ENCODE measurements around the gene WIPF3.

The WIPF3 gene

DNA sequence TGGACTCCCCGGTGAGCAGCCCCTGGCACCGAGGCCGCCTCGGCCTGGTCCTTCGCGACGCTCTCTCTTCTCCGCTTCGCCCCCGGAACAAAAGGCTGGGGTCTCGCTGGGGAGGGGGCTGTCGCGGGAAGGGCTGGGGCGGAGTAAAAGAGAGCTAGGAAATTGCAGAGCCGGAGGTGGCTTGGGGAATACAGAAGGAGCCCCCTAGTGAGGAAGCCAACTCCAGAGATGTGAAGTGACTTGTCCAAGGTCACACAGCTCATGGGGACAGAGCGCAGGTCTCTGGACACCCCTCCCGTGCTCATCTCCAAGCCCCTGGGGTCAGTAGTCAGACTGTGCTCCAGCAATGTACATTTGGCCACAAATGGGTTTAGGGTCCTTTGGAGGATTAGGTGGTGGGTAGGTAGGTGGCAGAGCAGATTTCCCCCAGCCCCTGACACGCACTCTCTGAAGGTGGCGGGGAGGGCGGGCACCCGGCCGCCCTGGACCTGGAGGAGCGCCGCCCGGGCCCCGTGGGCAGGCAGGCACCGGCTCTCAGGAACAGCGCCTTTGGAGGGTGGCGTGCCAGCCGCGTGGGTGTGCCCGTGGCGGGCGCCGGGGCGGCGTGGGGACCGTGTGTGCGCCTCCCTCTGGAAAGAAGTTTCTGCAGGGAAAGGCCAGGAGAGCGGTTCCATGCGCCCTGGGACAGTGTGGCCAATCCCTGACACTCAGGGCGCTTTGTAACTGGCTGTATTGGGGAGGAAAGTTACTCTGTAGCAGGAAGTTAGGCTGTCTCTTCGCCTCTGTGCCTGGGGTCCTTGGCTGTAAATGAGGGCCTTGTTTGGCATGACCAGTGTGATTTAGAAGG lies 910 bp downstream of the WIPF3 start:
- peak overlapping the region in 1 of 21 experiments; percentile 39 for H3K27ac ChIP-seq
- H3K4me3 ChIP-seq = peak overlapping the region; percentile 6 to 48 (median 26)

DNA sequence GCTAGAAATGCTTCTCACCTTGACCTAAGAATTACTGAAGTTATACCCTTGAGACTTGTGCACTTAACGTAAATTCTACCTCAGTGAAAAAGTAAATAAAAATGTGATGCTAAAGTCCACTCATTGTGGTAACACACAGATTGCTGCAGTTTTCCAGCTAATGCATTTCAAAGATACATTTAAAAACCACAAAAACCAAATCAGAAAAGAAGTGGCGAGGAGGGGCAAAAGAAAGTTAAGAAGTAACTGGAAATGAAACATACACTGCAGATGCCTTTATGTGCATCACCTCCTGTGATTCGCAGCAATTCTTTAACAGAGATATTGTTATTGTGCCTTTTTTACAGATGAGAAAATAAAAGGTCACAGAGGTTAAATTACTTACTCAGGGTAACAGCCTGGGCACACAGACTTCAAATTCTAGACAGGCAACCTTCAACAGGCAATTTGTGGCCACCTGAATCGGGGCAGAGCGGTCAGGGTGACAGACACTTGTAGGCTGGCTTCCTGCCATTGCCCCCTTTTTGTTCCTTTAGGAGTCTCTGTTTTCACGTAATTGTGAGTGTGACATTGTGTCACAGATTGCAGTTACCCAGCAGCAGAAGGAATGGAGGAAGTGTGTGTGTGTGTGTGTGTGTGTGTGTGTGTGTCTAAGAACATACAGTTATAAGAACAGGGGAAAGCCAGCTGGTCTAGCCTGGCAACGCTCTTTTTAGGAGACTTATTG lies 1.9 kb downstream of the WIPF3 start:
- no peak overlapping the region for H3K27ac ChIP-seq
- no peak overlapping the region for H3K4me3 ChIP-seq

DNA sequence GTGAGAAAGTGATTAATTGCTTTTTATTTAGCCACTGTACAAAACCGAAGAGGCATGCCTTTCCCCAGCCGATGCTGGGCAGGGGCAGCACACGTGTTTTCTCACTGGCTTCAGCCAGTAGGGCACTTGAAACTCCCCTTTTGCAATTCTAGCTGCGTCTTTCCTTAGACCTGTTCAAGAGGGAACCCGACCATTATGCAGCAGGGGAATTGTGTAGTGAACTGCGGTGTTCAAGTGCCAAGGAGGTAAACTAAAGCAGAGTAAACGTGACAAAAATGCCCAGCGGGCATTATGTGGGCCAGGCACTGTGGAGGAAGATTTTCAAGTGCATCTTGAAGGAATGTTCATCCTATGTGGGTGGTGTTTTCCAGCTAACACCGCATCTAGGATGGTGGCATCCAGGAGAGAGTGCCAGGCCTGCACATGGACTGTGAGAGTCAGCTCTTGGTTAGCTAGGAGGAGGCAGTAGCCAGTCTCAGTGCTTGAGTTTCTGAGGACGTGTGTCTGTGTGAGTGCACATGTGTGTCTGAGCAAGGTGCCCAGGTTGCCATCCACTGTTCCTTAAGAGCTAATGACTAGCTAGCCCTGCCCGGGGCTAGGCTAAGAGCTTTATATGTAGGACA lies 3.3 kb downstream of the WIPF3 start:
- Histone ChIP-seq H3K27ac (no peak overlapping the region), H3K4me3 (no peak overlapping the region)

DNA sequence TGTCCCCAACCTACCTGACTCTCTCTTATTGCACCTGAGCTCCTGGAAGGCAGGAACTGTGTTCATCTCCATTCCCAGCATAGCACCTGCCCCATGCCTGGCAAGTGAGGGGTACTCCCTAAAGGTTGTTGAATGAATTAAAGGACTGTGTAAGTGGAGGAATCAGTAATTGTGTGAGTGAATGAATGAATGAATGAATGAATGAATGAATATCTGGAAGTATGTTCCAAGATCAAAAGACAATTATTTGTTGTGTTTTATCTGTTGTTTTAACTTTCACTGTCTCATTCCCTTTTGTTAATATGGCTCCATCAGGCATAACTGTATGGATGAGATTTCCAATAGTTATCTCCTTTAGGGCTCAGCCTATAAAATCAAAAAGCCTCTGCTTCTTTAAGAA lies 4.0 kb downstream of the WIPF3 start:
- no peak overlapping the region for H3K27ac ChIP-seq
- no peak overlapping the region for H3K4me3 ChIP-seq

DNA sequence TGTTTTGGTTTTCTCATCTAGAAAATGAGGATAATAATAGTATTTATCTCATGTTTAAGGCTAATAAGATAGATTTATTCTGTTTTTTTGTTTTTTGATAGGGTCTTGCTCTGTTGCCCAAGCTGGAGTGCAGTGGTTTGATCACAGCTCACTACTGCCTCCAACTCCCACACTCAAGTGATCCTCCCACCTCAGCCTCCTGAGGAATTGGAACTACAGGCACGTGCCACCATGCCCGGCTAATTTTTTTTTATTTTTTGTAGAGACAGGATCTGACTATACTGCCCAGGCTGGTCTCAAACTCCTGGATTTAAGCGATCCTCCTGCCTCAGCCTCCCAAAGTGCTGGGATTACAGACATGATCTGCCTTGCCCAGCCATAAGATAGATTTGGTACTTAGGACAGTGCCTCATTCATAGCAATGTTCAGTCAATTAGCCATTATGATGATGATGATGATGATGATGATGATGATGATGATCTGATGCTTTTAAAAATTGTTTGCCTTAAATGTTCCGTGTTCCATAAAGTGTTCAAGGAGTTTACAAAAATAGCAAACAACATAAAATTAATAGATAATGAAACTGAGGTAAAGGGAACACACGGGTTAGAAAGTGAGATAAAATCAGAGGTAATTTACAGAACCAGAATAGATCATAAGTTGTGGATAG lies 4.6 kb downstream of the WIPF3 start:
- Histone ChIP-seq H3K4me3 (no peak overlapping the region), H3K27ac (no peak overlapping the region)

DNA sequence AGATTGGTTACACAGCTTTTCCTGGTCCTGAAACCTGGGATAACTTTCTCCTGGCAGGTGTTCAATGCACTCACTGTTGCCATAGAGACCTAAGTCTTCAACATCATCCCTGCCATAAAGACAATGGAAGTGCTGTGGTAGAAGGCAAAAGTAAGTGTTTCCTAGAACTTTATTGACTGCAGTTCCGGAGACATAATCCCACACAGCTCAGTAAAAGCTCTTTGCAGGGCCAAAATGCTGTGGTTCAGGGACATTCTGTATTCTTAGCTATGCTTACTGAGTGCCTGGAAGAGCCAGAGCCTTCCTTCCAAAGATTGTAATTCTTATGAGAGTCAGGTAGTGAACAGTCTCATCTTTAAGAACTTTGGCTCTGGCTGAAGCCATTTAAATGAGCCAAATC lies 5.3 kb downstream of the WIPF3 start:
- Histone ChIP-seq H3K4me3 (no peak overlapping the region), H3K27ac (no peak overlapping the region)

DNA sequence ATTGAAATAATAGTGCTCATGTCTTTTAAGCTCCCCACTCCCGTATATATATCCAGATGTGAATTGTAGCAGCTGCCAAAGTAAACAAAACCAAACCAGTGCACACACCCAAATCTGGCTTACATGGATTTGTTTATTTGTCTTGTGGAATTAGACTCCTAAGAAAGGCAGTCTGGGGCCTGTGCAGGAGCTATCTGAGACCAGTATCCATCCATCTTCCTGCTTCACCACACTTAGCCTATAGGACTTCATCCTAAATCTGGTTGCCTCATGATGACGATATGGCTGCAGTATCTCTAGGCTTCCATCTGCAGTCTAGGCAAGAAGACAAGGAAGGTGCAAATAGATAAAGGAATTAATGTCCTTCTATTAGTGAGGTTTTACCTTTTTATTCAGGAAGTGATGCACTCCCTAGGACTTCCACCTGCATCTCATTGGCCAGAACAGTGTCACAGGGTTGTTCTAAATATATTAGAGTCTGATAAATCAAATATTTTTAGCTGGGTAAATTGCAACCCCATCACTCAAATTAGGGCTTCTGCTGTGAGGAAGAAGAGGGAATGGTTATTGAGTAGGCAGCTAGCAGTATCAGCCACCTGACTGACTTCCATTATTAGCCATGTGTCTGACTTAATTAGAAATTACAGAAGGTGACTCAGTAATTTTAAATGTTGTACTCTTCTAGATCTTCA lies 6.0 kb downstream of the WIPF3 start:
- Histone ChIP-seq H3K27ac (no peak overlapping the region), H3K4me3 (no peak overlapping the region)

DNA sequence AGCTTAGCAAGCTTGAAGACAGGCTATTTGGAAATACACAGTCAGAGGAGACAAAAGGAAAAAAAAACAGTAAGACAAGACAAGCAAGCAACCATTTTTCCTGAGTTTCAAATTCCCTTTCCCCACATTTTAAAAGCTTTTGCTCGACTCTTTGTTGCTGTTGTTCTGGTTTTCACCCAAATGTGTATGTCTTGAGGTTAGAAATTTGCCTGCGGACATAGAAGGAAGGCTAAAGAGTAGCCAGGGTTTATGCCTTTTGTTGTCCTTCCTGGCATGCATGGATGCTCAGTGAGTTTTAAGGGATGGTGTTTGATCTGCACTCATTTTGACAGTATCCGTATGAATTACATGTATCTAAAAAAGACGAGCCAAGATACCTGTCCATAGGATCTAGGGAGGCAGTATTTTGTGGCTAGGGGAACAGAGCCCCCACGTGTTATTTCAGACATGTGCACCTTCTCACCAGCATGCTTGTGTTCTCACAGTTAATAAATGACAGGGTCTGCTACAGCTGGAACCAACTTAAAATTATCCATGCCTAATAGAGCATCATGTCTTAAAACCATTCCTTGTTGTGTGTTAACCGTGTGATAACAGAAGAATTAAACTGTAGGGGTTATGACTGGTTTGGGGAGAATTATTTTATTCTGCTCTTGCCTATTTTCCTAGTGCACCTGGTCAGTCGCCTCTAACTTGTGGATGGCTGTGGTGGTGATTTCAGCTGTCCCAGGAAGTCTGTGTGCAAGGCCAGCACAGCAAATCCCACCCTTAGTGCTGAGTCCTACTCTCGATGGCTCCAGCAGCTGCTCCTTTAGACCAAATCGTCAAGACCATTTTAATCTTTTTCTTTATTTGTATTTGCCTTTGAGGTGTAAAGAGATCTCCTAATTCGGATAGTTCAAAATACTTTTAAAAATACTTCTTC lies 9.1 kb downstream of the WIPF3 start:
- H3K27ac ChIP-seq = no peak overlapping the region
- H3K4me3 ChIP-seq = no peak overlapping the region

DNA sequence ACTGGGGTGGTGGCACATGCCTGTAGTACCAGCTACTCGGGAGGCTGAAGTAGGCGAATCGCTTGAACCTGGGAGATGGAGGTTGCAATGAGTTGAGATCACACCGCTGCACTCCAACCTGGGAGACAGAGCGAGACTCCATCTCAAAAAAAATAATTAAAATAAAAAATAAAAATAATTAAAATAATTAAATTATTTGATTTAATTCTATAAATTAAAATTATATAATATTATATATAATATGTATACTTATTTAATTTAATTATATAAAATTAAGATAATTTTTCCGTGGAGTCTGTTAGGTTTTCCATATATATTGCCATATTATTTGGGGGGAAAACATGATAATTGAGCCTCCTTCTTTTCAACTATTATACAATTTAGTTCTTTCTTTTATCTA lies 12.0 kb downstream of the WIPF3 start:
- no peak overlapping the region for H3K4me3 ChIP-seq
- H3K27ac ChIP-seq = no peak overlapping the region

DNA sequence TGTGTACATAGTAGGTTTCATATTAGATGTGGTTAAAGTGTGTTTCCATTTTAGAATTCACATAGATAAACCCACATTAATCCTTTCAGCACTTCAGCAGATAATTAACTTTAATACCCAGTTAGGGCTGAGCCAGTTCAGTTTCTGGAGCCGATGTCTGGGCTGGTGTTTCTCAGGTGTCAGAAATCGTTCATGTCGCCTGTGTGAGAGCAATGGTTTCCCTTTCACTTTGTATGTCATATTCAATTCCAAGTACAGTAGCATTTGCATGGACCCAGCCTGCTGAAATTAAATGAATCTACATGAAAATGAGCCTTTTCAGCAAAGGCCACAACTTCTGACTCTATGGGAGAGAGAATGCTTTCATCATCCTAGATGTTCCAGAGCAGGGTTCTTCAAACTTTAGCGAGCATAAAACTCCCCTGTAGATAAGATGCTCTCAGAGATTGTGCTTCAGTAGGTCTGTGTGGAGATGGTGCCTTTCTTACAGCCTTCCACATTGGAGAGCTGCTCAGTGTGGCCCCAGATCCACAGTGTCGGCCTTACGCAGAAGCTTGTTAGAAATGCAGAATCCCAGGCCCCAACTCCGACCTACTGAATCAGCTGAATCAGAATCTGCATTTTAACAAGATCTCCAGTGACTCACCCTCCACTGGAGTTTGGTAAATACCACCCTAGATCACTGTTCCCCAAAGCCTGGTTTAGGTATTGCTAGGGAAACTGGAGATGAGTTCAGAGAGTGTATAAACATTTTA lies 19.6 kb downstream of the WIPF3 start:
- no peak overlapping the region for H3K4me3 ChIP-seq
- H3K27ac ChIP-seq = no peak overlapping the region

DNA sequence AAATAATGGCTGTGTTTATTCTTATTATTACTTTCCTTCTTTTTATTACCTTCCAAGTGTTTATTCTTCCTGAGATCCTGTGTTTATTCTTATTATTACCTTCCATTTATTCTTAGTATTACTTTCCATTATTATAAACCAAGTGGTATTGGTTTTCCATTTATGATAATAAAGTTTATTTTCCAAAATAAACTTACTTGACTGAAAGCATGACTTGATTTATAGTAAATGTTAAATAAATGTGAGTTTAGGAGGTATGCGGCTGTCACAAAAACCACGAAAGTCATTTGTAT lies 20.2 kb downstream of the WIPF3 start:
- H3K4me3 ChIP-seq = no peak overlapping the region
- no peak overlapping the region for H3K27ac ChIP-seq

DNA sequence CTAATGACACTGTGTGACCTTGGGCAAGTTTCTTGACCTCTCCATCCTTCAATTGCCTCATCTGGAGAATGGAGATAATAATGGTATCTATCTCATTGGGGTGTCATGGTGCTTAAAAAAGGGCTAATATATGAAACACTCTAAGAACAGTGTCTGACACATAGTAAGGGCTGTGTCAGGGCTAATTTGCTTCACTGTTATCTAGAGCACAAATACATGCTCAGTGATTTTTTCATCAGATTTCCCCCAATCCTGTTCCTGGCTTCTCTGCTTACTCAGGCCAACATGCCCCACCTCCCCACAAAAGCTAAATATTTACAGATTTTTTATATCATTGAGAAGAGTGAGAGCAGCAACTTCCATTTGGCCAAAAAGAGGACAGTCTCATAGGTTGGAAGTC lies 20.6 kb downstream of the WIPF3 start:
- Histone ChIP-seq H3K27ac (no peak overlapping the region), H3K4me3 (no peak overlapping the region)

DNA sequence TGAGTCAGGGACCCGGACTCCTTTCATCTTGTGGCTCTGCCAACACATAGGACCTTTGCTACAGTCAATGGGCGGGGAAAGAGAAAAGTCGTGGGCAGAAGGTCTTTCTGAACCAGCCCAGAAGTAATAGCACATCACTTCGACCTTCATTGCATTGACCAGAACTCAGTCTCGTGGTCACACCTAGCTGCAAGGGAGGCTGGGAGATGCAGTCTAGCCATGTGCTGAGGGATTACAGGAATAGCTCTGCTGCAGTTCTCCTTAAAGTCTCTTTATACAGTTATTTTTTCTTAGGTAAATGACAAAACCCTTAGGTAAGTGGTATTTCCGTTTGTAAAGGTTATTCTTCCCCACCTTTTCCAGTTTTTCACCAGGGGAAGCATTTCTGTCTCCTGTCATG lies 25.4 kb downstream of the WIPF3 start:
- Histone ChIP-seq H3K4me3 (no peak overlapping the region), H3K27ac (no peak overlapping the region)

DNA sequence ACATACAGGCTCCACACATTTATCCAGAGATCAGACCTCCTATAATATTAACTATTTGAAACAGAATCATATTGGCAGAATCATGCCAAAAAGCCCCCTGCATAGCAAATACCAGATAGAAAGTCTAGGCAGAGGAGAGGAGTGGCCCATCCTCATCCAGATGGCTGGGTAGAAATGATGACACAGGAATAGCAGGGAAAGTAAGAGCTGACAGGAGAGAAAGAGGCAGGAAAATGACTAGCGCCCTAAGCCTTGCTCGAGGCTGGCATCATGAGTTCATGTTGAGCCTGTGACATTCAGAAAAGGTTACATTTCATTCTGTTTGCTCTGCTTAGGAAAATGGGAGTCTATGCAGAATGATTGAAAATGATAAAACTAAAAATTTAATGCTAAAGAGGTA lies 27.6 kb downstream of the WIPF3 start:
- no peak overlapping the region for H3K4me3 ChIP-seq
- no peak overlapping the region for H3K27ac ChIP-seq

DNA sequence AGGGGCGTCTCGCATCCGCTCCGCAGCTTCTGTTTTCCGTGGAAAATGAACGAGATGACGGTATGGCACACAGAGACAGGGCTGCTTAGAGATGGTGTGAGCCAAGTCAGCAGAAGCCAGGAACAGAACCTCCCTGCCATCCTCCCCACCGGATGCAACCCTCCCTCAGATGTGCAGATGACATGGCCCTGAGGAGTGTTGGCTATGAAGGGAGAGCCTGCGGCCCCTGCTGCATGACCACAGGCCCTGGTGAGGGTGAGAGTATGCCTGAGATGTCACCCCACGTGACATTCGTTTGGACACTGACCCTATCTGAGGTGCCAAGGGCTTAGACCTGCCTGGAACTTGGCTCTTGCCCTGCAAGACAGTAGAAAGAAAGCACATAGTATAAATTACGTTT lies 29.4 kb downstream of the WIPF3 start:
- no peak overlapping the region for H3K4me3 ChIP-seq
- H3K27ac ChIP-seq = no peak overlapping the region

DNA sequence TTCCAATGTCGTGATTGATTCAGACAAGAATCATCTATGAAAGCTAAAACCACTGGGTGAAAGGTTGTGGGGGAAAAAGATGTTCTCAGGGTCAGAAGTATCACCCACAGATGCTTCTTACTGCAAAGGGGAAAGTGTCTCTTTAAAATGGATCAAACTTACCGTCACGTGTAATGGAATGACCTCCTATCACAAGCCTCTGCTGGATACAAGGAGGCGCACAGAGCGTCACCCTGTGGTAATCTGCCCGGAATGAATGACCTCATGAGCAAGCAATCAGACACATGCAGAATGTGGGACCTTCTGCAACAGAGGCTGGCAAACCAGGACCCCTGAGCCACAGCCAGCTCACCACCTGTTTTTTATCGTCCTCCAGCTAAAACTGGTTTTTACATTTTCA lies 33.0 kb downstream of the WIPF3 start:
- Histone ChIP-seq H3K27ac (no peak overlapping the region), H3K4me3 (no peak overlapping the region)

DNA sequence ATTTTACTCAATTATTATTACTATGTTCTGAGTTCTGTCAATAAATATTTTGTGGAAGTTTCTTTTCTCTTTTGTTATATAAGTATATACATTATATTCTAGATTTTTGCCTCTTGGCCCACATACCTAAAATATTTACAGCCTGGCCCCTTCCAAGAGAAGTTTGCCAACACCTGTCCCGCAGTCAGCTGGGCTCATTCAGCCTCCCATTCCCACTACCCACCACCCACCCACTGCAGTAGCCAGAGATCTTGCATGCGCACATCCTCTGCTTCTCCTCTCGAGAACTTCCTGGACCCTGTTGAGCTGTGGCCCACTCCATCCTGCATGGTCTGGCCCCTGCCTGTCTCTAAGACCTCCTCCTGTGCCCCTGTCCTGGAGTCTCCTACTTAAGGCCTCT lies 33.6 kb downstream of the WIPF3 start:
- Histone ChIP-seq H3K4me3 (no peak overlapping the region), H3K27ac (no peak overlapping the region)

DNA sequence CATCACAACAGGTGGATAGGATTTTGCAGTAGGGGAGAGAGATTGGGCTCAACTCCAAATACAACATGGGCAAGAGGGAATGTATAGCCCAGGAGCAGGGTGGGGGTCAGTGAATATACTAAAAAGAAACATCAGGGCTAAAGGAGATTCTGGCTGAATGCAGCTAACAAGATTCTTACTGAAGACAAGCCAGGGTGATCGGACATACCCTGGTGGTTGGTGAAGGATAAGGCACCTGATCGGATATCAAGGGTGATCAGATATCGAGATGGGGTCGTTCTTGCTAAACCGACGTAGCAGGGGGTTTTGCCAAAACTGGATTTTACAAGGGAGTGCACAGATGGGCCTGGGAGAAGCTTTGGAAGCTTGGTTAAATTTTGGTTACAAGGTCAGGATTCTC lies 34.4 kb downstream of the WIPF3 start:
- no peak overlapping the region for H3K27ac ChIP-seq
- no peak overlapping the region for H3K4me3 ChIP-seq

Measured in skin epidermis (tissue), 12 donors.